Activated effector memory CD4-positive, alpha-beta T cell treated with anti-CD3 and anti-CD28 coated beads, Interleukin-2, amount 50 U/mL, for 16 hours (primary cell): ENCODE results near the gene IQSEC1.

Experiments
- DNase-seq: peaks from one replicate; pipeline ENCODE4 v3.0.0-alpha.2; 2020

IQSEC1 gene

DNA sequence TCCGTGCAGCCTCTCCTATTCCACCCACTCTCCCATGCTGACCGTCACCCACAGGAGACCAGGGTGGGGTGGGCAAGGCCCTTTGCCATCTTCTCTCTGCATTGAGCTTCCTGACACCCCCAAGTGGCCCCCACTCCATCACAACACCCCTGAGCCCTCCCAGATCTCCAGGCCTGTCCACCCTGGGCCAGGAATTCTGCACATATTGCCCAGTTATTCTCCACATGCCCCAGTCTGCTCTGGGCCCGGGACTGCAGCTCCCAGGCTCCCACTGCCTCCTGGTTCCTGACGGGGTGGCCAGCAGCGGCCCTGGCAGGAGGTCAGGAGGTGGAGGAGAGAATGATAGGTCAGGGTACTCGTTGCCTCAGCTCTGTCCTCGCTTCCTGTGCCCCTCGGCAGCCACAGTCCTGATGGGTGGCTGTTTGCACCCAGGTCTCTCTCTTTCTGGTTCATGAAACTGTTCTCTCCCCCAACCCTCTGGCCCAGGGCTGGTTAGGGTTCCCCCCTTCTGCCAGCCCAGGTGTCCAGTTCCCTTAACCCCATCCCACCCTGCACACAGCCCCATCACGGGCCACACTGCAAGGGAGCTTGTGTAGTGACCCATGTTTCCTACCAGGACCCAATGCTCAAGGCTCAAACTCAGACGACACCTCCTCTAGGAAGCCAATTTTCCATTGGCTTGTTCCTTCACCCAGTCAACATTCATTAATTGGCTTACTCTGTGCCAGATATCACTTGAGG, 47.3 kb downstream of the IQSEC1 start:
- DNase-seq = no peak

DNA sequence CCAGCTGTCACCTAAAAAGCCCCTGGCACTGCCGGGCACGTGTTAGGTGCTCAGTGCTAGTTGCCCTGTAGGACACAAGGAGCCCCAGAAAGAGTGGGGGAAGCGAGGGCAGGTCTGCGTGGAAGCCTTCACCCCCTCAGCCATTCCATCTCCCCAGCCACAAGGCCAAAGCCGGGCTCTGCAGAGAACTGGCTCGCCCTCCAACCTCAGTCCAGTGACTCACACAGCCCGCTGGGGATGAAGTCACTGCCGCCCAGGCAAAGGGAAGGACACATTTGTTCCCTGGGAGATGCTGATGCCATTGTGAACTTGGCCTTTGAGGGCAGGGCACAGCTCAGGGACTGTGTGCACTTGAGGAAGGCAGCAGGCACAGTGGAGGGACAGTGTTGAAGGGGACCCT, 48.1 kb downstream of the IQSEC1 start:
- no peak for DNase-seq

DNA sequence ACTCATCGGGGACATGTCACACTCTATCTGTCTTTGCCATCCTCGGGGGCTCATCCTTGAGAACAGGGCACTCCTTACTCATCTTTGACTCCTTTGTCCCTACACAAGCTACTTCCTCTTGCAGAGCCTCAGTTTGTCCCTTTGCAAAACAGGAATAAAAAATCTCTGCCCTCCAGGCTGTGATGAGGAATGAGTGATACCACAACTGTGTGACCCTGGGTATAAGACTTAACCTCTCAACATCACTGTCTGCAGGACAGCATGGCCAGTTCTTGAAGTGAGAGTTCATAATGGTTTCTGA, 48.5 kb downstream of the IQSEC1 start:
- DNase-seq = no peak

DNA sequence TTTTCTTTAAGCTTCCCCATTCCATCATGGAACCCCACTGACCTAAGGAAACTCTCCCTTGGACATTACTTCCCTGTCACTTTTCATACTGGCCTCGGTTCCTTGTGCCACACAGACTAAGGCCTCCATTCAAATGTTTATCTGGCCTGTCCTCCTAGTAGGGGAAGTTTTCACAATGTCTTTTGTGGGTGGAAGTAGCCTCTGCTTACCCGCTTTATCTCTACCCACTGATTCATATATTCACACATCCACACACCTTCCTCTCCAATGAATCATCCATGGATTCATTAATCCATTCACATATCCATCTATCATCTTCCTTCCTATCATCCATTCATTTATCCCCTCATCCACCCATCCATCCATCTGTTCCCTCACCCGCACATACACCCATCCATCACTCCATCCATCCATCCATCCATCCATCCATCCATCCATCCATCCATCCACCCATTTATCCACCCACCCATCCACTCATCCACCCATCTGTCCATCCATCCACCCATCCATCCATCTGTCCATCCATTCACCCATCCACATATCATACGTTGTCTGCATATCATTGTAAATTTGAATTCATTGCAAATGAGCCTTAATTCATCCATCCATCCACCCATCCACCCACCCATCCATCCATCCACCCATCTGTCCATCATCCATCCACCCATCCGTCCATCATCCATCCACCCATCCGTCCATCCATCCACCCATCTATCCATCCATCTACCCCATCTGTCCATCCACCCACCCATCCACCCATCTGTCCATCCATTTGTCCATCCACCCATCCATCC, 49.1 kb downstream of the IQSEC1 start:
- DNase-seq = no peak

DNA sequence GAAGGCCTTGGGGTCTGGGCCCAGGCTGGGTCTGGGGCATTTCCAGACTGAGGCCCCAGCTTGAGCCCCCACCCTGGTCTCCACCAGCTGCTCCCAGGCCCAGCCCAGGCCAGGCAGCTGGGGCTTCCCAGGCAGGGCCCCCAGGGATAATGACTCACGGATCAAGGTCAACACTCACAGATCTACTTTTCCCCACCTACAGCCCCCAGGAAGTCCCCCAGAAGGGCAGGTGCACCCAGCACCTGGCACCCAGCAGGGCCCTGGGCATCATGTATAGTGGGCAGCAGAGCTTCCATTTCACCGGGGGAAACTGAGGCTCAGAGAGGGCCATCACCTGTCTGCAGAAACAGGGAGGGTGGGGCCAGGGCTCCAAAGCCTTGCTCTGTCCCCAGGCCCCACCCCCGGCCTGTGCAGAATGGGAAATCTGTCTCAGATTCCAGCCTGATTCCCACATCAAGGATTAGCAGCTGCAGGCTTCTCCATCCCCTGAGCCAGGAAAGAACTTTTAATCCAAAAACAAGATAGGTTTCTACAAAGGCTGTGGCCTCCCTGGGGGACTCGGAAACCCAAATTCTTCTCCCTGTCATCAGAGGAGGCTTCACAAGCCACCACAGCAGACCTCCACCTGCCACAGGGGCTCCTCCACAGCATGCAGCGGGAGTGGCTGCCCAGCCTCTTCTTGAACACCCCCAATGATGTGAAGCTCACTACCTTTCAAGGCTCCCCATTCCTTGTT, 49.8 kb downstream of the IQSEC1 start:
- DNase-seq = no peak

DNA sequence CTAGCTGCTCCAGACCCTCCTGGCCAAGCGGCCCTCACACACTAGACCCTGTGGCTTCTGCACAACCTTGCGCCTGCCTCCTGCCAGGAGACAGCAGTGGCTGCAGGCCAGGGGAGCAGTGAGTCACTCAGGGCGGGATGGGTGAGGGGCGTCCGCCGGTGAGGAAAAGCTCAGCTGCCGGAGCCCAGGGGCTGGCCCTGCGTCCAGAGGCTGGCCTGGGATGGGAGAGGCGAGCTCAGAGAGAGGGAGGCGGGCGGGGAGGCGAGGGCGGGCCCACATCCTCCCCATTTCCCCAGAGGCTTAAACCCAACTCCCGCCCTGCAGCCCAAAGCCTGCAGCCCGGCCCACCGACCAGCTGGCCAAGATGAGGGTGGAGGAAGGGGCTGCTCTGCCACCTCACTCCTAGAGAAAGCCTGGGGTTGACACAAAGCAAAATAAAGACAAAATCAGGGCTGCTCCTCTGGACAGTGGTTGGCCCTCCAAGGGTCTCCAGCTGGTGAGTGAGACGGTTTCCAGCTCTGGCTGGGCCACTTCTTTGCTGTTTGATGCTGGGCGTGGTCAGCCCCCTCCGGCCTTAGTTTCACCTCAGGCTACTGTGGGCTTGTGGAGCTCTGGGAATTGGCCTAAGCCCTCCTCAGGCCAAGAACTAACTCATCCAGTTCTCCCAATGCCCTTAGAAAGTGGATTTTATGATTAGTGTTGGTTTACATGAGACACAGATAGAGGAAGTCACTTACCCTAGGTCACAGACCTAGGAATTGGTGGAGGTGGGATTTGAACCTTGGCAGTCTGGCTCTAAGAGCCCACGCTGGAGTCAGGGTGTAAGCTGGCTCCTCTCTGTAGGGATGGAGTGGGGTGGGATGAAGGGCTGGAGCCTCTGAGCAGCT, 50.6 kb downstream of the IQSEC1 start:
- no peak for DNase-seq

DNA sequence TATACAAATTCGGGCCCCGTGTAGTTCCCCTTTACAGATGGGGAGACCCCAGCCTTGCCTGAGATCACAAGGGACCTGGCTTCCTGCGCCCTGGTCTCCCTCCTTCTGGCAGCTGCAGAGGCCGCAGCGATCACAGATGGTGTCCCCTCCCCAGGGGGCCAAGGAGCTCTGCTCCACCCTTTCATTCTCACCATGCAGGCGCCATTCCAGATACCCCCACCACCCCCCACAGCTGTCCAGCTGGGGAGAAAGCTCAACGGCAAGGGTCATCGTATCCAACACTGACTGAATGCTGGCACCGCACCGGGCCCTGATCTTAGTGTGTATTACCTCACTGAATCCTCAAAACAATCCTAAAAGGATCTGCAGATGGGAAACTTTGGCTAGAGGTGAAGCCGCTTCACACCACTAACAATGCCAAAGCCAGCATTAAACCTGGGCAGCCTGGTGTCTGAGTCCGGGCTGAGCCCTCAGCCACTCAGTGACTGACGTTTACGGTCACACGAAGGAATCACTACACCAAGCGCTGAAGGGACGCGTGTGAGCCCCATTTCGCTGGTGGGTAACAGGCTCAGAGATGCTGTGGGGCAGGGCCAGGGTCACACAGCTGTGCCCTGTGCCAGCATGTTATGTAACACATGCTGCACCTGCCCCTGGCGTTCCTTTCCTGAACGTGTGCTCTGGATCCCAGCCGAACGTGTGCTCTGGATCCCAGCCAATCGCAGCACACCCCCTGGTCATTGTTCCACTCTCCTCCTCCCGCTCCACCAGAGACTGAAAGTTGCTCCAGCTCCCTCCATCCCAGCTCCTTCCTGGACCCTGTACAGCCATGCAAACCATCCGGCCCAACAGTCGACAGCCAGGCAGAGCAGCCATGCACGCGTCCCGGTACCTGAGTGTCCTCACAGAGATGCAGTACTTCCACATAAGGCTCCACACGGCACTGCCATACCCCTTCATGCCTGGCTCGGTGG, 51.8 kb downstream of the IQSEC1 start:
- DNase-seq = no peak

DNA sequence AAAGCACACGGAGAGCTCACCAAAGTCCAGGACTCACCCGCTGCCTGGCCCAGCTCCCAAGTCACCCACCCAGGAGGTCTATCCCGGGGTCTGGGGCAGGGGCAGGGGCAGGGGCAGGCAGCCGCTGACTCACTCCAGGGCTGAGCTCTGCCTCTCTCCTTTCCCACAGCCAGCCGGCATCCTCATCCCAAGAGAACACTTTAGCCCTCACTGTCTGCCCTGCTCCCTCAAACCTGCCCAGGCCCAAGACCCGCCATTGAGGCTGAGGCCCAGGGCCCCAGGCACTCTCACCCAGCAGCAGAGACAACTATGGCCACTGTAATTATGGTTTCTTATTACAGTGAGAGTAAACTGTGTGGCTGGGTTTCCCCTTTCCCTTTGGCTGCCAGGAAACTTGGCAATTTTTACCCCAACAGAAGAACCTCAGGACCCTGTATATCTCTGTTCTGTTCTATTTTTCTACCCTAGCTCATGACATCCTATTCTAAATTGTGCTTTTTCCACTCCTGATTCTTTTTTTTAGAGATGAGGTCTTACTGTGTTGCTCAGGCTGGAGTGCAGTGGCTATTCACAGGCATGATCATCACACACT, 53.0 kb downstream of the IQSEC1 start:
- DNase-seq = no peak

DNA sequence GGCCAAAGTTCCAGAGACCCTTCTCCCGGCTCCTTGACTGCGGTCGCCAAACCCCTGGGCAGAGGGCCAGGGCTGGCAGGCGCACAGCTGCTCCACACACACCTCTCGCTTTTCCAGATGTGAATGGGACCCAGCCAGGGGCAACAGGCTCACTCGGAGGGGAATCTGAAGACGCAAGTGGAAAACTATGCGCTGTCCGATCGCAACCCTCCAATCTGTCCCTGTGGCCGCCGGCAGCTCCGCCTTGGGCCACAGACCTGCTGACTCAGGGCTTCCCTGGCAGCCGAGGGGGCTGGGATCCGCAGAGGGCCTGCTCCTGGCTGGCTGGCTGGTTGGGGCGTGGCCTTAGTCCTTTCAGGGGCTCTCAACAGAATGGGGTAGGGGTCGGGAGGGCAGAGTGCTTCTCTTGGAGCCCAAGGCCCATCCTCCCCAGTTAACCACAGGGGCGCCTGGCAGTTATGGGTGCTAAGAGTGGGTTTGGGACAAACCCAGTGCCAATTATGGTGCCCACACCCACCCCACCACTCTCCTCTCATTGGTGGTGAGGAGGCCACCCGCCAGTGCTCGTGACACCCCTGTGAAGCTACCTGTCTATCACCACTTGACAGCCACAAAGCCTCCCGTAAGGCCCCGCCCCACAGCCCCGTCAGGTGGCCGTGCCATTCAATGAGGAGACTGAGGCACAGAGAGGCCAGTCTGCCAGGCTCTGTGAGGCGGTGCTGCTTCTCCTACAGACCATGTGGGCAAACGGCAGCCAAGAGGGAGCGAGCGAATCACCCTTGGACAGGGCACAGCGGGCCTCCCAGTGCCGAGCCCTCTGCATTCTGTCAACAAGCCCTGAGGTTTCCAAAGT, 53.8 kb downstream of the IQSEC1 start:
- no peak for DNase-seq

DNA sequence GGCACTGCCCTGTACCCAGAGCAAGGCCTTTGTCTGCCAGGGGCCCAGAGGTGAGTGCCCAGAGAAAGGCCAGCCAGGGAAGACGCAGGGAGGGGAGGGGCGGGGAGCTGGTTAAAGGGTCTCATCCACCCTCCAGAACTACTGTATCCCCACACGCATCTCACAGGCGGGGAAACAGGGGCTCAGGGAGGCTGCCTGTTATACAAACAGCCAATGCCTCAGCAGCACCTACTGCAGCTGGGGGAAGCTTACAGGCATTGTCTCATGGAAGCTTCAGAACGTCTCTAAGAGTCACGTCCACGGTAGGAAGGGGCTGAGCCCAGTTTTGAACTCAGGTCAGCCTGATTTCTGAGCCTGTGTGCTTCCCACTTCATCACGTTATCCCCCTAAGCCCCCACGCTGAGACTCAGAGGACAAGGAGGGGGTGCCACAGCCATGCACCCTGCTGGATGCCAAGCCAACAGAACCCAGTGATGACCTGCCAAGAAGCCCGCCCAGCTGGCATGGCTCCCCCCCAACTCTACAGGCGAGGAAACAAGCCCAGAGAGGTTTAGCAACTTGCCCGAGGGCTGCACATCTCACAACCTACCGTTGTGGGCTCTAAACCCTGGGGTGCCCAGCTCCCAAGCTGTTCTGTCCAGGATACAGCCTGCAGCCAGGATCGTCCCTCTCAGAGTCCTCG, 54.5 kb downstream of the IQSEC1 start:
- no peak for DNase-seq

DNA sequence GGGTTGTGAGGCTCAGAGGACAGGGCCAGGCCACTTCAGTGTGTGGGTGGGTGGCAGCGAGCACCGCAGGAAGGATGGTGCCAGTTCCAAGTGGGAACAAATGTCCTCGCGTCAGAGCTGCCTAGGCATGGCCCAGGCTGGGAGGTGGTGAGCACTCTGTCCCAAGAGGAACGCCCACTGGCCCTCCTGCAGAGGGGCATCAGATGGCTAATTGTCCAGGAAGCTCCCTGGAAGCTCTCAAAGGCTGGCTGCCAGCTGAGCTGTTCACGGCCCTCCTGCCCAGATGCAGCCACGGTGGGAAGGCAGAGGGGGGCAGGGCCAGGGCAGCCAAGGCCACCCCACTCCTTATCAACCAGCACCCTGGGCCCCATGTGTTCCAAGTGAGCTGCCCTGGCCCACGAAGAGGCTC, 55.2 kb downstream of the IQSEC1 start:
- no peak for DNase-seq

DNA sequence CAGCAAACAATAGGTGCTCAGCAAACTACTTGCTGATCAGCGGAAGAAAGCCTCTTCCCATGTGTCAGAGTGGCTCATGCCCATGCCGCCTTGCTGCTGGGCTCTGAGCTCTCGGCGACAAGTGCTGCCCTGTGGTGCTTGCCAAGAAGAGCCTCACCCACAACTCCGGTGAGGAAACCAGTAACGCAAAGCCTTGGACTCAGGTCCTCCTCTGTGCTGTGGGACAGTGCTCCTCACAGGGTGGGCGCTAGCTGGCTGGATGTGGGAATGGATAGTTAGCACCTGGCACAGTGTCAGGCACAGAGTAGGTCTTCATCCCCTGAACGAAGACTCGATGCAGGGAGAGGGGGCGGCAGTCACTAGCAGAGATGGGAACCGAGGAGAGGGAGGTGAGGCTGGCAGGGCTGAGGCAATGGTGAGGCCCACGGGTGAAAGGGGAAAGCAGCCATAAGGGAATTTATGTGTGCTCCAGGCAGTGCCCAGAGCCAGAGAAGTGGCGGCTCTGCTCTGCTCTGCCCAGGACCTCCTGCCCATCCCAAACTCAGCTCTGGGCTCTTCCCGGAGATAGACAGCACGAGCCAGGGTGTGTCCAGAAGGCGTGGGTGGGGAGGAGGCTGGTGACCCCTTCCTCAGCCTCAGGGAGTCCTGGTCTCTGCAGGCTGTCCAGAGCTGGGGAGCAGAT, 55.7 kb downstream of the IQSEC1 start:
- DNase-seq = no peak

DNA sequence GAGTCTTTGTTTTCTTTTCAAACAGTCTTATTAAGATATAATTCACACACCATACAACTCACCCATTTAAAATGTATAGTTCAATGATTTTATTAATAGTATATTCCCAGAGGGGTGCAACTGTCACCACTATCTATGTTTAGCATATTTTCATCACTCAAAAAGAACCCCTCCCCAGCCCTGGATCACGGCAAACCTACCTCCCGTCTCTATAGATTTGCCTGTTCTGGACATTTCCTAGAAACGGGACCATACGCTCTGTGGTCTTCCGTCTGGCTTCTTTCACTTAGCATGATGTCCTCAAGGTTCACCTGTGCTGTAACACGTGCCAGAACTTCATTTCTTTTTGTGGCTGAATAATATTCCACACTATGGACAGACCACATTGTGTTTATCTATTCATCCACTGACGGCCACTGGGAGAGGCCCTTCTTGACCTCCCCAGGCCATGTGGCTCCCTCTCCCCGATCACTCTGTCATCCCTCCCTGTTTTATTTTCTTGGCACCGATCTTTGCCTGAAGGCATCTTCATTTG, 56.4 kb downstream of the IQSEC1 start:
- no peak for DNase-seq

DNA sequence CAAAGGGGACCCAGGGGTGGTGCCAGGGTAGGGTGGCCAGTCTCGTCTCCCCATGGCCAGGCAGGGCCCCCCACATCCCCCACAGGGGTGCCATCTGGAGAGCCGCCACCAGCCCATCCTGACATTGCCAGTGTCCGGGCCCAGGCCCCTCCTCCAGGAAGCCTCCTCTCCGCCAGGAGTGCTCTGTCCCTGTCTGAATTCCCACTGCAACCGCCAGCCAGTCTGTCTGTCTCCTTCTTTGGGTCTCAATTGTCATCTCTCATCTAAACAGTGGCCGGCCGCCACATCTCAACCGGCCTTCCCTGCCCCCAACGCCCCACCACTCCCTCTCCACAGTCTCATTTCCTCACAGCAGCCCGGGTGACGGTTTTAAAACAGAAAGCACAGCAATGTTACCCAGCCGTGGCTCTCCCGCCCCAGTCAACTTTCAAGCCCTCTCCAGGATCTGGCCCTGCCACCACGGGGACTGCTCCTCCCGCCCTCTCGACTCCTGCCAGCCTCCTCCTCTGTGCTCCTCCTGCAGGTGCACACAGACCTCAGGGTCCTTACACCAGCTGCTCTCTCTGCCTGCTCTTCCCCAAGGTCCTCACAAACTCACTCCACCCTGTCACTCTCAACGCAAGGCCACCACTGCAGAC, 57.0 kb downstream of the IQSEC1 start:
- peak; percentile 83 for DNase-seq

DNA sequence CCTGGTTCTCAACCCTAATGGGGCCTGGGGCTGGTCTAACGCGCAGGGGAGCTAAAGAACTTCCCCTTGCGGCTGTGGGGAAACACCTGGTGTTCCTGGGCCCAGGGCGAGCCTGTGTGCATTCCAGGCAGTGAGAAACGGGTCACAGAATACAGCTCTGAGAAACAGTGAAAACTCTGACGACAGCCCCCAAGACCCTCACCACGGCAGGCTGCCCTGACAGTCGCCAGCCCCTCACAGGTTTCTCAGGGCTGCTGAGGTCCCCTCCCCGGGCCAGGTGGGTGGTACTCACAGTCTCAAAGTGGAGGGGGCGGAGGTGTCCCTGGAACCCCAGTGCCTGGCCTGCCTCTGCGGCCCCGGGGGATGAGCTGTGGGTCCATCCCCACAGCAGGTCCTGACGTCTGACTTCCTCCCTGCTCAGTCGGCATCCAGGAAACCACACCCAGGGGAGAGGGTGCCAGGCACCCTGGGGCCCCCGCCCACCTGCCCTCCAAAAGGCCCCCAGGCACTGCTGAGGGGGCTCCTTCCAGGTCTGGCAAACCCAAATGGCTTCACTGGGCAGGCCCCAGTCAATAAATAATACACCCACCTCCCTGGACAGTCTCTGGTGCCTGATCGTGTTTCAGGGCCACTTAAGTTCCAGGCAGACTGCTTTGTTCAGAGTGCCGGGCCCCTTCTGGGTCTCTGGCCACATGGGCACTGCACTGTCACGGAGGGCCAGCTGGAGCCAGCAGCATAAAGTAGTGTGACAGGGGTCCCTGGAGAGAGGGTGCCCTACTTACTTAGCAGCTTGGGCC, 57.7 kb downstream of the IQSEC1 start:
- DNase-seq = peak; percentile 83

DNA sequence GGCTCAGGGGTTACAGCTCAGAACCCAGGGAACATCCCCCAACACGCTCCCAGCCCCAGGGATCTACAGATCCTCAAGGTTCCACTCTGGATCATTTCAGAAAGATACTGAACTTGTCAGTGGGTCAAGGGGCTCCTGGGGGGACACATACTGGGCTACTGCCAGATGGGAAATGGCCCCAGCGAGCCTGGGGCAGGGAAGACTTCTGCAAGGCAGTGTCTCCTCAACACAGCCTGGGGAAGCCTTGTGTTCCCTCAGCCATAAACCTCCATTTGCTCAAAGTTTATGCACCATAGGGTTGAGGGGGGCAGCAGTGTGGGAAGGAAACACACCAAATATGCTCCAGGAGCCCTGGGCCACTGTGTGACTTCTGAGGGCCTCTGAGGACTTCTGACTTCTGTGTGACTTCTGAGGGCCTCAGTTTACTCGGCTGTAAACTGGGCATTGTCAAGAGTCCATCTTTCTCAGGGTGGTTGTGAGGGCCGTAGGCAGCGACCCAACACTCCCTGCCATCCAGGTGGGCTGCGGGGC, 58.4 kb downstream of the IQSEC1 start:
- peak; percentile 62 for DNase-seq
